ENCODE measurements around the gene ARHGDIG. TPM values are rescaled to one million over a fixed set of nuclear protein-coding genes. Genes with fewer than 3 reads are reported as not detected.

The ARHGDIG gene
- 2.2 and 9.2 TPM in 2 replicates for total RNA-seq (2011; cell fraction: chromatin; rRNA removed; ENCODE audit: low replicate concordance)
- total RNA-seq (2011; cell fraction: nucleolus; rRNA removed) = 6.4 and 8.8 TPM in 2 replicates
- total RNA-seq (2011; cell fraction: nucleoplasm; rRNA removed) = 4.1 and 5.6 TPM in 2 replicates
- total RNA-seq (2014; rRNA removed) = 0.64 and 2.2 TPM in 2 replicates
- 0.36 and 0.41 TPM in 2 replicates for total RNA-seq (2014; rRNA removed; fragmentation: Illumina TruSeq; extraction: Trizol)
- total RNA-seq (2015; rRNA removed; fragmentation: Illumina TruSeq; extraction: Trizol) = 0.19 and 0.40 TPM in 2 replicates
- 0.69 and 1.6 TPM in 2 replicates for total RNA-seq (2021)
- 2.0 and 2.5 TPM in 2 replicates for polyA plus RNA-seq (2011; rRNA removed)
- polyA plus RNA-seq (2011; cell fraction: cytosol; rRNA removed) = 3.0 and 6.0 TPM in 2 replicates
- polyA plus RNA-seq (2011; cell fraction: nucleus; rRNA removed) = 9.6 and 15.6 TPM in 2 replicates
- polyA plus RNA-seq (2012) = 0.71 and 0.74 TPM in 2 replicates
- 0.37 and 0.84 TPM in 2 replicates for polyA plus RNA-seq (2014; fragmentation: Illumina TruSeq; extraction: Trizol)
- not detected for polyA plus RNA-seq (2014; fragmentation: Nextera tagmentation; extraction: Ambion mirVana)
- 0.86 and 1.8 TPM in 2 replicates for polyA plus RNA-seq (2014; rRNA removed)
- polyA minus RNA-seq (2011; rRNA and poly(A)+ RNA removed) = 0.18 and 0.46 TPM in 2 replicates
- 0.95 and 1.5 TPM in 2 replicates for polyA minus RNA-seq (2011; cell fraction: cytosol; rRNA and poly(A)+ RNA removed)
- polyA minus RNA-seq (2011; cell fraction: nucleus; rRNA and poly(A)+ RNA removed) = 0.78 and 1.6 TPM in 2 replicates
- Bru-seq, nascent RNA = percentile 38 among the genes with signal in this experiment
- percentile 28 among the genes with signal in this experiment for BruChase-seq, experiment 1, labeled RNA remaining after a 2-hour chase
- BruChase-seq, experiment 2, labeled RNA remaining after a 6-hour chase = percentile 32 among the genes with signal in this experiment
- long read RNA-seq, experiment 1, partial matches to known transcripts = 0 of 2 reads
- long read RNA-seq, experiment 1, other reads (novel, unspliced or antisense) = 1 of 2 reads
- long read RNA-seq, experiment 2, partial matches to known transcripts = 0 of 1 reads
- long read RNA-seq, experiment 2, other reads (novel, unspliced or antisense) = 1 of 1 reads
- long read RNA-seq, experiment 3, partial matches to known transcripts = 0 of 1 reads
- long read RNA-seq, experiment 3, other reads (novel, unspliced or antisense) = 0 of 1 reads

DNA sequence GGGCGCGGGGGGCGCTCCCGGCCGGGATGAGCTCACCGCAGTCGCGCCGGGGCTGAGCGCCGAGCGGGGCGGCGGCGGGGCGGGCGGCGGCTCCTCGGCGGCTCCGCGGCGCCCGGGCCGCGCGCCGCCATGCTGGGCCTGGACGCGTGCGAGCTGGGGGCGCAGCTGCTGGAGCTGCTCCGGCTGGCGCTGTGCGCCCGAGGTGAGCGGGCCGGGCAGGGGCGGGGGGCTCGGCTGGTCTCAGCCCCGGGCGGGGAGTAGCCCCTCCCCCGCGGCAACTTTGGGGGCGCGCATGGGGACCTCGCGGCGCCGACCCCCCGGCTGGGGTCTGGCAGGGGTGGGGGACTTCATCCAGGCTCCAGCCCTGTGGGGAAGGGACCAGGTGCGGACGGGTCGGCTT lies at the start of gene ARHGDIG:
ARHGDIG (plus strand) TSS at position 40 of the 400 bp plus-strand sequence; CDS start at position 130, 90 bp downstream.
- DNase-seq (ENCODE audit: extremely low read depth in 1 of 4, low spot score in 3 of 4) (peak in 3 of 4 experiments; percentile 52 to 77 (median 73)), ATAC-seq (peak; percentile 48), FAIRE-seq (no peak)
- H3K4me3 ChIP-seq = peak within 1 kb of the TSS; percentile 42
- H3K27ac ChIP-seq (ENCODE audit: extremely low read depth, low read depth, low read length) = no peak within 1 kb of the TSS
- no peaks in the 10 kb centered on the region for H3K36me3 ChIP-seq (ENCODE audit: control insufficient read depth, insufficient read depth, low read length)
- WGBS (ENCODE audit: insufficient coverage, low coverage, missing lambda C conversion rate) = 0% methylated on average over 13 of the region's 54 CpGs
- H3K27me3 ChIP-seq (ENCODE audit: control insufficient read depth in 2 of 2, insufficient read depth in 2 of 2, low read length in 2 of 2) = no peaks in the 10 kb centered on the region
- no peak within 1 kb of the TSS for H3K4me2 ChIP-seq (ENCODE audit: insufficient read depth, low read length)
- H3K9ac ChIP-seq (ENCODE audit: insufficient read depth in 1 of 2, low read depth in 2 of 2, low read length in 2 of 2) = peak within 1 kb of the TSS; percentile 30 to 88; a peak in 3 of 4 replicates
- H2AFZ ChIP-seq (ENCODE audit: low read depth, low read length) = peak within 1 kb of the TSS; percentile 68; the same call in 1 of the 2 replicates
- no TSS peak for BruUV-seq (replicated peaks)
- no peaks in the 10 kb centered on the region for H3K79me2 ChIP-seq (ENCODE audit: control insufficient read depth, insufficient read depth, low read length)
- ChIA-PET POLR2A (no interaction called here), CTCF (ENCODE audit: low intra/inter-chr PET ratio) (no interaction called here)
- no peaks in the 10 kb centered on the region for H3K9me1 ChIP-seq (ENCODE audit: control insufficient read depth, insufficient read depth, low read length)
- H4K20me1 ChIP-seq (replicated peaks; ENCODE audit: control insufficient read depth, insufficient read depth, low read length) = no peaks in the 10 kb centered on the region
- H3K4me1 ChIP-seq (replicated peaks in 1 of 2; ENCODE audit: control insufficient read depth in 2 of 2, insufficient read depth in 2 of 2, low read length in 2 of 2) = peaks cover 0 to 63% of the 10 kb centered on the region in 2 experiments; a peak in 2 of 5 replicates
- in situ Hi-C loops (cut with MboI) (no loop called here), intact Hi-C loops (cut with micrococcal nuclease) (no loop called here)
- no peaks in the 10 kb centered on the region for H3K9me3 ChIP-seq (replicated peaks; ENCODE audit: control insufficient read depth, insufficient read depth, low read depth, low read length)
- TF ChIP-seq, protein P1, sequence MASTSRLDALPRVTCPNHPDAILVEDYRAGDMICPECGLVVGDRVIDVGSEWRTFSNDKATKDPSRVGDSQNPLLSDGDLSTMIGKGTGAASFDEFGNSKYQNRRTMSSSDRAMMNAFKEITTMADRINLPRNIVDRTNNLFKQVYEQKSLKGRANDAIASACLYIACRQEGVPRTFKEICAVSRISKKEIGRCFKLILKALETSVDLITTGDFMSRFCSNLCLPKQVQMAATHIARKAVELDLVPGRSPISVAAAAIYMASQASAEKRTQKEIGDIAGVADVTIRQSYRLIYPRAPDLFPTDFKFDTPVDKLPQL (IDR thresholded peaks at IDR 0.05; ENCODE audit: extremely low read depth, insufficient read length) = no peak
- TF ChIP-seq JUNB (CRISPR knock-in tag; conservative IDR thresholded peaks at IDR 0.05) = no peak
- peak; percentile 45 for TF ChIP-seq ZFX (CRISPR knock-in tag; IDR thresholded peaks at IDR 0.05)
- no peak for TF ChIP-seq JUN (IDR thresholded peaks at IDR 0.05; ENCODE audit: borderline replicate concordance, low read depth, low read length)
- no peak for TF ChIP-seq JUN (CRISPR knock-in tag; IDR thresholded peaks at IDR 0.05; ENCODE audit: borderline replicate concordance)
- 0 out of 2 replicates have a peak, but pooled peaks have one; percentile 11 for TF ChIP-seq RB1 (IDR thresholded peaks at IDR 0.05; ENCODE audit: low read depth)
- TF ChIP-seq NR2F6 (CRISPR knock-in tag; IDR thresholded peaks at IDR 0.05) = no peak
- TF ChIP-seq, protein P2, sequence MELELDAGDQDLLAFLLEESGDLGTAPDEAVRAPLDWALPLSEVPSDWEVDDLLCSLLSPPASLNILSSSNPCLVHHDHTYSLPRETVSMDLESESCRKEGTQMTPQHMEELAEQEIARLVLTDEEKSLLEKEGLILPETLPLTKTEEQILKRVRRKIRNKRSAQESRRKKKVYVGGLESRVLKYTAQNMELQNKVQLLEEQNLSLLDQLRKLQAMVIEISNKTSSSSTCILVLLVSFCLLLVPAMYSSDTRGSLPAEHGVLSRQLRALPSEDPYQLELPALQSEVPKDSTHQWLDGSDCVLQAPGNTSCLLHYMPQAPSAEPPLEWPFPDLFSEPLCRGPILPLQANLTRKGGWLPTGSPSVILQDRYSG (tag; conservative IDR thresholded peaks at IDR 0.05; ENCODE audit: low read depth) = no peak
- TF ChIP-seq, protein P3, sequence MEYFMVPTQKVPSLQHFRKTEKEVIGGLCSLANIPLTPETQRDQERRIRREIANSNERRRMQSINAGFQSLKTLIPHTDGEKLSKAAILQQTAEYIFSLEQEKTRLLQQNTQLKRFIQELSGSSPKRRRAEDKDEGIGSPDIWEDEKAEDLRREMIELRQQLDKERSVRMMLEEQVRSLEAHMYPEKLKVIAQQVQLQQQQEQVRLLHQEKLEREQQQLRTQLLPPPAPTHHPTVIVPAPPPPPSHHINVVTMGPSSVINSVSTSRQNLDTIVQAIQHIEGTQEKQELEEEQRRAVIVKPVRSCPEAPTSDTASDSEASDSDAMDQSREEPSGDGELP (CRISPR knock-in tag; IDR thresholded peaks at IDR 0.05; ENCODE audit: borderline replicate concordance) = no peak
- peak; percentile 35; the same call in 1 of the 2 replicates for TF ChIP-seq PHF8 (IDR thresholded peaks at IDR 0.05; ENCODE audit: borderline replicate concordance, low read length)
- no peak for TF ChIP-seq ESRRA (IDR thresholded peaks at IDR 0.05; ENCODE audit: borderline replicate concordance, low read depth)
- no peak for TF ChIP-seq CBX2 (IDR thresholded peaks at IDR 0.05; ENCODE audit: insufficient read depth, low read length, poor library complexity, severe bottlenecking)
- TF ChIP-seq ARHGAP35 (IDR thresholded peaks at IDR 0.05; ENCODE audit: partially characterized antibody) = no peak
- TF ChIP-seq U2AF1 (optimal IDR thresholded peaks at IDR 0.05; ENCODE audit: low read depth, low read length) = no peak
- no peak for TF ChIP-seq RBM15 (IDR thresholded peaks at IDR 0.05; ENCODE audit: insufficient read depth, low read length)
- no peak for TF ChIP-seq OTX1 (CRISPR knock-in tag; IDR thresholded peaks at IDR 0.05)
